Panc1 (cell line): ENCODE measurements around the gene FGA.

ENCODE experiments used
- CTCF ChIP-seq: fragments of 450-650 bp; IDR thresholded peaks from 2 replicates; pipeline ENCODE4 v1.5.1; 2017; ENCODE audit warnings: mild to moderate bottlenecking
- POLR2AphosphoS5 ChIP-seq: IDR thresholded peaks from 2 replicates; pipeline ENCODE4 v1.6.1; 2012; ENCODE audit warnings: mild to moderate bottlenecking, low read depth, low read length, moderate library complexity
- REST ChIP-seq, 2 experiments: IDR thresholded peaks; 2 replicates each; pipeline ENCODE4 v1.6.1; 2011 to 2012; ENCODE audit warnings: low read depth in 2 of 2, control low read depth in 1 of 2, low read length in 1 of 2, mild to moderate bottlenecking in 1 of 2, moderate library complexity in 1 of 2; ENCODE audit not compliant: insufficient read depth in 1 of 2
- TCF7L2 ChIP-seq: IDR thresholded peaks from 2 replicates; pipeline ENCODE4 v1.6.1; 2011; ENCODE audit warnings: mild to moderate bottlenecking, low read depth, low read length, inconsistent platforms

- TF ChIP-seq CTCF (peak; percentile 20; the same call in 1 of the 2 replicates), TCF7L2 (no peak), REST (IDR thresholded peaks at IDR 0.05; ENCODE audit: insufficient read depth in 1 of 2, low read depth in 2 of 2, low read length in 1 of 2) (no peak), POLR2AphosphoS5 (no peak)
Observed at GRCh38 chr4:154545689-154546088, 44.9 kb downstream of the FGA start.
